PC-3 (cell line): ENCODE results near the gene DYRK3. TPM values are rescaled to one million over a fixed set of nuclear protein-coding genes. Genes with fewer than 3 reads are reported as not detected.
A peak's percentile ranks its signal among the peaks of the same experiment; 100 is the strongest.

Source experiments
- ATAC-seq: fragments of 200-7000 bp; cut with Tn5 transposase; 2 replicates; pipeline ENCODE4 v1.9.1; 2020; ENCODE audit warnings: mild to moderate bottlenecking, moderate library complexity
- BruUV-seq: library from RNA; stranded (reverse); fragments of 400-500 nt; replicated peaks from 2 replicates; lab custom pipeline; 2021; lab: Mats Ljungman, UMichigan
- CTCF ChIA-PET: fragments of 300-600 bp; sonication (Branson Sonifier 250); formaldehyde crosslinking; loops from one replicate; lab custom pipeline; 2022; ENCODE audit warnings: antibody characterized with exemption; lab: Charles Lee
- POLR2A ChIA-PET: fragments of 300-600 bp; sonication (Branson Sonifier 250); formaldehyde crosslinking; loops from one replicate; lab custom pipeline; 2022; ENCODE audit warnings: antibody characterized with exemption; ENCODE audit not compliant: unreplicated experiment; lab: Charles Lee
- DNase-seq: peaks from one replicate; pipeline ENCODE4 v3.0.0-alpha.2; 2015
- H2AFZ ChIP-seq: fragments of 300-600 bp; sonication (generic); 2 replicates; pipeline ENCODE4 v1.6.0; 2016; ENCODE audit warnings: antibody characterized with exemption, low read length
- H3F3A ChIP-seq: fragments of 300-600 bp; sonication (generic); one replicate; pipeline ENCODE4 v1.6.0; 2017; ENCODE audit warnings: antibody characterized with exemption, low read length, control low read depth, mild to moderate bottlenecking; ENCODE audit not compliant: unreplicated experiment
- H3K27ac ChIP-seq: fragments of 300-600 bp; sonication (generic); 2 replicates; pipeline ENCODE4 v1.5.1; 2016; ENCODE audit warnings: mild to moderate bottlenecking, low read length
- H3K27me3 ChIP-seq: fragments of 300-600 bp; sonication (generic); 2 replicates; pipeline ENCODE4 v1.6.1; 2016; ENCODE audit warnings: low read length, mixed read lengths
- H3K36me3 ChIP-seq: fragments of 300-600 bp; sonication (generic); 2 replicates; pipeline ENCODE4 v1.6.1; 2016; ENCODE audit warnings: low read depth, mixed run types, low read length, mixed read lengths
- H3K4me1 ChIP-seq: fragments of 300-600 bp; sonication (generic); 2 replicates; pipeline ENCODE4 v1.5.1; 2016; ENCODE audit warnings: low read length; ENCODE audit not compliant: insufficient read depth
- H3K4me2 ChIP-seq: fragments of 300-600 bp; sonication (generic); 2 replicates; pipeline ENCODE4 v1.6.0; 2016; ENCODE audit warnings: low read length
- H3K4me3 ChIP-seq: fragments of 300-600 bp; sonication (generic); 2 replicates; pipeline ENCODE4 v1.5.1; 2016; ENCODE audit warnings: mild to moderate bottlenecking, low read length, mixed read lengths
- H3K79me2 ChIP-seq: fragments of 300-600 bp; sonication (generic); 2 replicates; pipeline ENCODE4 v1.6.1; 2017; ENCODE audit warnings: low read length, mixed read lengths
- H3K9ac ChIP-seq: fragments of 300-600 bp; sonication (generic); 2 replicates; pipeline ENCODE4 v1.6.0; 2016; ENCODE audit warnings: mild to moderate bottlenecking, low read length
- H3K9me2 ChIP-seq: fragments of 300-600 bp; sonication (generic); replicated peaks from 2 replicates; pipeline ENCODE4 v1.6.1; 2016; ENCODE audit warnings: mixed run types, low read length, mixed read lengths
- H3K9me3 ChIP-seq: fragments of 300-600 bp; sonication (generic); 2 replicates; pipeline ENCODE4 v1.6.1; 2016; ENCODE audit warnings: low read length, mixed read lengths
- H4K20me1 ChIP-seq: fragments of 300-600 bp; sonication (generic); 2 replicates; pipeline ENCODE4 v1.6.1; 2016; ENCODE audit warnings: low read length, mixed read lengths
- CTCF ChIP-seq: fragments of 300-600 bp; sonication (generic); conservative IDR thresholded peaks from 2 replicates; pipeline ENCODE4 v1.5.1; 2017; ENCODE audit warnings: antibody characterized with exemption, low read depth, mild to moderate bottlenecking, low read length
- EZH2 ChIP-seq: fragments of 300-600 bp; sonication (generic); IDR thresholded peaks from one replicate; pipeline ENCODE4 v1.6.1; 2017; ENCODE audit warnings: antibody characterized with exemption, mild to moderate bottlenecking, low read length; ENCODE audit not compliant: unreplicated experiment
- EZH2phosphoT487 ChIP-seq: fragments of 300-600 bp; sonication (generic); IDR thresholded peaks from 2 replicates; pipeline ENCODE4 v1.6.1; 2018; ENCODE audit warnings: mild to moderate bottlenecking, antibody characterized with exemption, low read length, borderline replicate concordance
- intact Hi-C: fragments of 100-400 bp; cut with micrococcal nuclease; formaldehyde crosslinking; loops from 2 replicates; pipeline ENCODE4 v1.9.0; 2023
- total RNA-seq: library from RNA; depleted of rRNA; stranded (reverse); fragments of >200 nt; gene quantifications from 2 replicates; pipeline ENCODE4 v1.2.3, GENCODE V29; 2014

The DYRK3 gene
- total RNA-seq, 1 experiment from 2014 or later = 12.1 TPM

GRCh38 chr1:206684478-206685333 lies 49.4 kb downstream of the DYRK3 start, which contains the start of gene MAPKAPK2:
MAPKAPK2 (plus strand) TSS chr1:206684905; CDS start chr1:206685230, 325 bp downstream.
- ChIA-PET CTCF (interaction anchor here (0.7 to 1.0 kb wide), 2 partner anchors 53 to 72 kb away, joined by 3 to 4 read pairs; partner anchors contain the start of gene EIF2D), POLR2A (interaction anchor here (0.6 to 0.9 kb wide), 3 partner anchors 10 to 32 kb away, joined by 3 to 18 read pairs (median 15); no protein-coding TSS in a partner anchor)
- peak within 1 kb of the TSS; percentile 82 for H3K9ac ChIP-seq
- H3F3A ChIP-seq = no peaks in the 10 kb centered on the region
- H3K9me2 ChIP-seq = no peaks in the 10 kb centered on the region
- H3K36me3 ChIP-seq = no peaks in the 10 kb centered on the region
- H3K4me1 ChIP-seq = peaks cover 28% of the 10 kb centered on the region
- BruUV-seq = no TSS peak
- H3K9me3 ChIP-seq = no peaks in the 10 kb centered on the region
- H3K27me3 ChIP-seq = peaks cover 13% of the 10 kb centered on the region
- peak within 1 kb of the TSS; percentile 91 for H2AFZ ChIP-seq
- H3K4me3 ChIP-seq = peak within 1 kb of the TSS; percentile 85
- H3K27ac ChIP-seq = peak within 1 kb of the TSS; percentile 65
- peak within 1 kb of the TSS; percentile 99 for H3K4me2 ChIP-seq
- DNase-seq (peak; percentile 76), ATAC-seq (peak; percentile 69)
- intact Hi-C loops = loop anchor here (1.0 to 10.0 kb wide), 2 partner anchors 50 to 370 kb away; partner anchors contain the start of genes PFKFB2 and YOD1
- H3K79me2 ChIP-seq = peaks cover 45% of the 10 kb centered on the region
- no peak for TF ChIP-seq EZH2phosphoT487
- peaks cover 39% of the 10 kb centered on the region for H4K20me1 ChIP-seq

- Histone ChIP-seq H3F3A (no peaks in the 10 kb centered on the region), H3K9me2 (no peaks in the 10 kb centered on the region), H3K27me3 (peaks cover 13% of the 10 kb centered on the region), H4K20me1 (peaks cover 46% of the 10 kb centered on the region), H3K4me3 (peak overlapping the region; percentile 85), H3K9ac (peak overlapping the region; percentile 82), H3K36me3 (no peaks in the 10 kb centered on the region), H3K9me3 (no peaks in the 10 kb centered on the region), H3K4me1 (peaks cover 28% of the 10 kb centered on the region), H3K4me2 (peak overlapping the region; percentile 91), H3K79me2 (peaks cover 51% of the 10 kb centered on the region), H3K27ac (peak overlapping the region; percentile 65), H2AFZ (peak overlapping the region; percentile 71)
- ATAC-seq (peak; percentile 57), DNase-seq (peak; percentile 27)
- POLR2A ChIA-PET = no interaction called here
- CTCF ChIA-PET = no interaction called here
- no TSS peak for BruUV-seq
- TF ChIP-seq EZH2 (no peak), CTCF (no peak), EZH2phosphoT487 (no peak)
- intact Hi-C loops = loop anchor here (10.0 kb wide), 1 partner anchor 369 kb away; the partner anchor contains the start of genes PFKFB2 and YOD1
Observed at GRCh38 chr1:206685334-206685768, 50.0 kb downstream of the DYRK3 start.

- POLR2A ChIA-PET = no interaction called here
- peak overlapping the region; percentile 82 for H3K9ac ChIP-seq
Observed at GRCh38 chr1:206685769-206686477, 50.6 kb downstream of the DYRK3 start.

More at GRCh38 chr1:206685769-206686477, 50.6 kb downstream of the DYRK3 start:
- Histone ChIP-seq H3F3A (no peaks in the 10 kb centered on the region), H3K36me3 (no peaks in the 10 kb centered on the region), H3K9me3 (no peaks in the 10 kb centered on the region), H3K4me1 (peaks cover 28% of the 10 kb centered on the region), H4K20me1 (peaks cover 51% of the 10 kb centered on the region), H3K27me3 (peaks cover 13% of the 10 kb centered on the region), H3K4me2 (peak overlapping the region; percentile 91), H3K79me2 (peaks cover 57% of the 10 kb centered on the region), H3K9me2 (no peaks in the 10 kb centered on the region), H3K4me3 (peak overlapping the region; percentile 85), H3K27ac (peak overlapping the region; percentile 65), H2AFZ (peak overlapping the region; percentile 71)
- BruUV-seq = no TSS peak
- intact Hi-C loops = loop anchor here (1.0 to 10.0 kb wide), 3 partner anchors 28 to 369 kb away; partner anchors contain the start of genes PFKFB2 and YOD1
- TF ChIP-seq CTCF (no peak), EZH2 (no peak), EZH2phosphoT487 (no peak)
- peak; percentile 83 for DNase-seq
- CTCF ChIA-PET = interaction anchor here (0.6 kb wide), 1 partner anchor 55 kb away, joined by 3 read pairs; no protein-coding TSS in a partner anchor
- ATAC-seq = peak; percentile 48
